Activated CD4-positive, alpha-beta T cell treated with anti-CD3 and anti-CD28 coated beads, Interleukin-2, amount 50 U/mL, for 4 hours (primary cell): ENCODE results near the gene NEU3.
"Not testable (repeated sequence)": the region's sequence is repeated elsewhere in the genome, so short reads cannot be mapped to it uniquely, and the experiment has no call there.

Source experiments
- DNase-seq, 2 experiments: peaks; one replicate each; pipeline ENCODE4 v3.0.0-alpha.2; 2020

The NEU3 gene

DNA sequence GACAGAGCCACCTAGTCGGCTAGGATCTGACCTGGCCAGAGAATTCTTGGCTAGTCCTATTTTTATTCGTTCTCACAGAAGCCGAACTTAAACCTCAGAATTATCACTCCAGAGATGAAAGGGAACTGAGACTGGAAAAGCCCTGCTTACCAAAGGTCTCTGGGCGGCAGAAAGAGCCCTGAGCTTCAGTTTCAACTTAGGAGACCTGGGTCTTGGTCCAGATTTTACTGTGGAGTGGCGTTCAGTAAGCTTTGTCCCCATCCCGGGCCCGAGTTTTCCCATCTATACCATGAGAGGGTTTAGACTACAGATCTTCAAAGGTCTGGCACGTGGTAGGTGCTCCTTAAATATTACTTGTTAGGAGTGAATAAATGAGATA, 516 bp downstream of the NEU3 start:
- no peak for DNase-seq

GRCh38 chr11:74990150-74990549, 1.4 kb downstream of the NEU3 start:
- DNase-seq: not testable (repeated sequence)

- no peak for DNase-seq
Observed at GRCh38 chr11:74990941-74991340, 2.2 kb downstream of the NEU3 start.

GRCh38 chr11:74992852-74993251, 4.1 kb downstream of the NEU3 start:
- no peak for DNase-seq

GRCh38 chr11:75000975-75001354, 12.2 kb downstream of the NEU3 start:
- DNase-seq: no peak

- DNase-seq: no peak
Observed at GRCh38 chr11:75001686-75002085, 13.0 kb downstream of the NEU3 start.

DNA sequence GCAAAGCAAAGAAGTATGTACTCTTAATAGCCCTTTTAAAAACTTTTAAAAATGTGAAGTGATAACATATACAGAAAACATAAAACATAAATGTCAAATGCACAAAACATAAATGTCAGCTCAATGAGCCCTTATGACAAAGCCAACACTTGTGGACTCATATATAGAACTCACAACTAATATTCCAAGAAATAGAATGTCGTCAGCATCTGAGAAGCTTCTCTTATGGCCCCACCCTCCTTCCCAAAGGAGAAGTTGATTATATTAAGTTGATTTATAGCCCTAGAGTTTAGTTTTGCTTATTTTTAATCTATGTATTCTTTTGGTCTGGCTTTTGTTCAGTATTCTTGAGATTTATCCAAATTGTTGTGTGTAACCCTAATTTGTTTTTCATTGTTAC, 13.8 kb downstream of the NEU3 start:
- DNase-seq: no peak

DNA sequence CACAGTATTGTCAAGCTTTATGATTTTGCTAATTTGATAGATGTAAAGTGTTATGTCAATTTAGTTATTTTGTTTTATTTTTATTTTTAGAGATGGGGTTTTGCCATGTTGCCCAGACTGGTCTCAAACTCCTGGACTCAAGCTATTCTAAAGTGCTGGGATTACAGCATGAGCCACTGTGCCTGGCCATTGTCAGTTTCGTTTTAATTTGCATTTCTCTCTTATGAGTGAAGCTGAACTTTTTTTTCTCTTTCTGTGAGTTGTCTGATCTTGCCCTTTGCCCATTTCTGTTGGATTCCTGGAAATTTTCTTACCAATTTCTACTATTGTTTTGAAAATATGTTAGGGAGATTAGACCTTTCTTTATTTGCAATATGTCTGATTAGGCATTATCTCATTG, 15.5 kb downstream of the NEU3 start:
- no peak for DNase-seq

DNA sequence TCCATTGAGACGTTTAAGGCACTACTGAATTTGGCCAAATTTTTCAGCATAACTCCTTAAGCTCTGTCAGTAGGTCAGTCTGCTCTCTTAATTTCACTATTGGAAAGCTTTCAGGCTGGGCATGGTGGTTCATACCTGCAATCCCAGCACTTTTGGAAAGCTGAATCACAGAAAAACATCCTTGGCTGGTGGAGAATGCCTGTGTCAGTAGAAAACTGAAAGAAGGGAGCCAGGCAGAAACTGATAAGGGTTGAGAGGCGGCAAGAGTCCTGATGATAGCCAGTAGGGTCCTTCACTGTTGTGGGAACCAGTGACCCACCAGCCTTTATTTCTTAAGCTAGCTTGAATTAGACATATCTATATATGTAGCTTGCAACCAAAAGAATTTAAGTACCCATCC, 22.6 kb downstream of the NEU3 start:
- DNase-seq: no peak

- DNase-seq: no peak
Observed at GRCh38 chr11:75011872-75012271, 23.1 kb downstream of the NEU3 start.

- DNase-seq: no peak
Observed at GRCh38 chr11:75013051-75013450, 24.3 kb downstream of the NEU3 start.

DNA sequence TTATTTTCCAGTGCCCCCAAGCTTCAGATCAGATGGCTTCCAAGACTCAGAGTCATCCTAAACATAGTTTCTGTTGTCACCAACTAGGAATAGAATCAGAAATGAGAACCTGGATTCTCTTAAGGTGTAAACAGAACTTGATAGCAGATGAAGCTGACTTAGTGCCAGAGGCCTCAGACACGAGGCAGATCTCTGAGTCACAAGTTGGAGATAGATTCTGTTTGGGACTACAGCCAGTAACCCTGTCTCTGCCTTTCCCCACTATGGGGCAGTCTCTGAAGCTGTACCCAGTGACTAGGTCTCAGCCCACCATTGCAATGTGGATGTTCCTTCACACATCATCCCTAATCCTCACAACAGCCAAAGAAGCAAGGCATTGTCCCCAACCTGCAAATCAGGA, 25.4 kb downstream of the NEU3 start:
- DNase-seq: no peak

DNA sequence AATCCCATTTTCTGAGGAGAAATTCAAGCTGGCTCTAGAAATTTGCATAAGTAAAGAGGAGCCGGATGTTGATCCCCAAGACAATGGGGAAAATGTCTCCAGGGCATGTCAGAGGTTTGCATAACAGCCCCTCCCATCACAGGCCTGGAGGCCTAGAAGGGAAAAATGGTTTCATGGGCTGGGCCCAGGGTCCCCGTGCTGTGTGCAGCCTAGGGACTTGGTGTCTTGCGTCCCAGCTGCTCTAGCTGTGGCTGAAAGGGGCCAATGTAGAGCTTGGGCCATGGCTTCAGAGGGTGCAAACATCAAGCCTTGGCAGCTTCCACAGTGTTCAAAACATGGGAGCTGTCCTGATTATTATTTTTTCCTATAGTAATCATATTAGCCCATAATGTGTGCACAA, 30.5 kb downstream of the NEU3 start:
- not testable (repeated sequence) for DNase-seq

GRCh38 chr11:75020328-75020727, 31.6 kb downstream of the NEU3 start:
- DNase-seq: not testable (repeated sequence)

- no peak for DNase-seq
Observed at GRCh38 chr11:75022296-75022695, 33.6 kb downstream of the NEU3 start.

DNA sequence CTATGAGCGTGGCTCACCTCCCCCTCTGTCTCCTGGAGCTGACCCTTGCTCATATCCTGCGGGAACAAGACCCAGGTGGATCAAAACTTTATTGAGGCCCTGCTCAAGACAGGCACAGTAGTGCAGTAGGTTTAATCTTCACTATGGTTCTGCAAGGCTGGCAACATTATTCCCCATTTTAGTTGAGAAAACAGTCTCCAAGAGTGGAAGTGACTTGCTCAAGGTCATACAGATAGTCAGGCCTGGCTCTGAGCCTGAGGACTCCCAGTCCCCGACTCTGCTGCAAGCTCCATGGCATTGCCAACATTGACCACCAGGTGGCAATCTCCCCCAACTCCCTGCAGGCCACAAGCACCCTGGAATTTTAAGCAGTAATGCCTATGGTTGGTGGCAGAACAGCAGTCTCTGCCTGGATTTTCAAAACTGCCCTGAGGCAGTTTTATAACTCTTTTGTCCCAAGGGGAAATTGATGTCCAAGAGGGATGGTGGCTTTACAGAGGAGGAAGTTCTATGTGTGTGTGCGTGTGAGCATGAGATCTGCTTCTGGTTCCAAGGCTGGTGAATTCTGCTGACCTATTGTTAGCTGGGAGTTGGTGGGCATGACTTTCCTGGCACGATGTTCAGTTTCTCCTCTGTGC, 34.1 kb downstream of the NEU3 start:
- DNase-seq: peak; percentile 66 to 69

- no peak for DNase-seq
Observed at GRCh38 chr11:75023446-75024067, 34.8 kb downstream of the NEU3 start.

- no peak for DNase-seq
Observed at GRCh38 chr11:75024068-75024449, 35.3 kb downstream of the NEU3 start.

GRCh38 chr11:75024764-75025211, 36.1 kb downstream of the NEU3 start:
- no peak for DNase-seq

- no peak for DNase-seq
Observed at GRCh38 chr11:75025561-75025960, 36.8 kb downstream of the NEU3 start.

- no peak for DNase-seq
Observed at GRCh38 chr11:75028321-75028720, 39.6 kb downstream of the NEU3 start.

- DNase-seq: no peak
Observed at GRCh38 chr11:75028724-75029123, 40.0 kb downstream of the NEU3 start.

DNA sequence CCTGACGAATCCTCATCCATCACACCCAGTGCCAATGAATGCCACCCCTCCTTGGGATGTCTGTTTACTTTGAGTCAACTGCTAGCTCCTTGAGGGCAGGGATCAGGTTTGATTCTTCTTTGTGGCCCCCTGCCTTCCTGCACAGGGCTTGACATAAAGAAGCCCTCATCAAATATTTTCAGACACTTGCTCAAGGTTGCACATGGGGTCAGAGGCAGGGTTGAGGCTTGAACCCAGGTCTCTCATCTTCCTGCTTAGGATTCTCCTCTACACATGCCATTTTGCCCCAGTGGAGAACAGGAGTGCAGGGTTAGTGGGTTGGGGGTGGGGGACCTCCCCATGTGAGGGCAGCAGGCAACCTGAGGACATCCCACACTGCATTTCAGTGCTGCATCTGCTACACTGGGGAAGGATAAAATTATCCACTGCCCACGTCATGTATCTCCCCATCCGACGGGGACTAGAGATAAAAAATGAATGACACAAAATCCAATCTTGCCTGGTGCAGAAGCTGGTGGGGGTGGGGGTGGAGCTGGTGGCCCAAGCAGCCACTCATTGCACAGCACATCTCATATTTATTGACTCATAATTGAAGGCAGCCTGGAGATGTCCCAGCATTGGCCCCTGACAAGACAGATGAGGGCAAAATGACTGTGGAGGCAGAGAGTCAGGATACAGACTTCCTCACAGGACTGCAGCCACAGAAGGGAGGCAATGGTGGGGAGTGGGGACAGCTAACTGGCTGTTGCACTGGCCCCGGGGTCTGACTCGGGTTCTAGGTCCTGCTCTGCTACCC, 41.3 kb downstream of the NEU3 start:
- no peak for DNase-seq

DNA sequence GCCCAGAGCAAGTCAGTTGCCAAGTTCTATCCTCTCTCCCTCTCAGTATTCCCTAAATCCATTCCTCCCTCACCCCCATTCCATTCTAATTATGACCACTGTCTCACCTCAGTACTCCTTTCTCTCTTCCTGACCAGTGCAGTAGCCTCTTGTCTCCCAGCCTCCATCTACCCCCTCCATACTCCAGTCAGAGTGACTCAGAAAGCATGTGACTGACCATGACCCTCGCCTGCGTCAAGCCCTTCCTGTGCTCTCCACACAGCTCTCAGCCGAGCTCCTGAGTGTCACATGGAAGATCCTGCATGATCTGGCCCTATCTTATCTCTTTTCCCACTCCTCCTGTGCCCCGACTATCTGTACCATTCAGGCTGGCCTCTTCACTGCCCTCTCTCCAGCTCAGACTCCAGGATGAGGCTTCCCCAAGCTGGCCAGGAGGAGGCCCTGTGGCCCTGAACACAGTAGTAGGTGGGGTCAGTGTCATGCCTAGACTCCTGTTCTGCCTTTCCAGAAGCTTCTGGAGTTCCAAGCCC, 42.6 kb downstream of the NEU3 start:
- no peak for DNase-seq
